Loucy (cell line): ENCODE results near the gene SERTM1.

Experiments used
- H2AFZ ChIP-seq: fragments of 200-600 bp; sonication (generic); 2 replicates; pipeline ENCODE4 v1.6.0; 2016; ENCODE audit warnings: antibody characterized with exemption, mild to moderate bottlenecking, low read length, moderate library complexity
- H3F3A ChIP-seq: fragments of 200-600 bp; 2 replicates; pipeline ENCODE4 v1.6.0; 2016; ENCODE audit warnings: antibody characterized with exemption, low read depth, mild to moderate bottlenecking
- H3K27me3 ChIP-seq: fragments of 200-600 bp; sonication (generic); 2 replicates; pipeline ENCODE4 v1.6.1; 2014; ENCODE audit warnings: low read length, mild to moderate bottlenecking; ENCODE audit not compliant: insufficient read depth, poor library complexity, severe bottlenecking
- H3K36me3 ChIP-seq: fragments of 200-600 bp; sonication (generic); 2 replicates; pipeline ENCODE4 v1.6.1; 2016; ENCODE audit warnings: low read length; ENCODE audit not compliant: insufficient read depth
- H3K4me1 ChIP-seq: fragments of 200-600 bp; sonication (generic); 2 replicates; pipeline ENCODE4 v1.5.1; 2014; ENCODE audit warnings: low read length, mild to moderate bottlenecking; ENCODE audit not compliant: insufficient read depth, poor library complexity, severe bottlenecking
- H3K4me2 ChIP-seq: fragments of 200-600 bp; sonication (generic); 2 replicates; pipeline ENCODE4 v1.6.0; 2014; ENCODE audit warnings: antibody characterized with exemption, low read length, low read depth, mild to moderate bottlenecking; ENCODE audit not compliant: poor library complexity, severe bottlenecking
- H3K4me3 ChIP-seq: fragments of 200-600 bp; sonication (generic); 2 replicates; pipeline ENCODE4 v1.5.1; 2014; ENCODE audit warnings: low read length, mild to moderate bottlenecking, mixed read lengths; ENCODE audit not compliant: poor library complexity, severe bottlenecking
- H3K79me2 ChIP-seq: fragments of 200-600 bp; sonication (generic); 2 replicates; pipeline ENCODE4 v1.6.1; 2014; ENCODE audit warnings: low read length; ENCODE audit not compliant: insufficient read depth
- H3K9ac ChIP-seq: fragments of 200-600 bp; sonication (generic); 2 replicates; pipeline ENCODE4 v1.6.0; 2014; ENCODE audit warnings: mild to moderate bottlenecking, low read depth, low read length, moderate library complexity; ENCODE audit not compliant: poor library complexity, severe bottlenecking
- H3K9me2 ChIP-seq: fragments of 200-600 bp; sonication (generic); replicated peaks from 2 replicates; pipeline ENCODE4 v1.6.1; 2016; ENCODE audit warnings: low read depth, low read length, mixed read lengths
- H3K9me3 ChIP-seq: fragments of 200-600 bp; sonication (generic); 2 replicates; pipeline ENCODE4 v1.6.1; 2014; ENCODE audit warnings: mild to moderate bottlenecking, antibody characterized with exemption, low read length, low read depth; ENCODE audit not compliant: insufficient read depth
- H4K20me1 ChIP-seq: fragments of 200-600 bp; sonication (generic); 2 replicates; pipeline ENCODE4 v1.6.0; 2014; ENCODE audit warnings: antibody characterized with exemption, low read length, mild to moderate bottlenecking; ENCODE audit not compliant: insufficient read depth, poor library complexity, severe bottlenecking
- EZH2phosphoT487 ChIP-seq: fragments of 200-600 bp; IDR thresholded peaks from 2 replicates; pipeline ENCODE4 v1.6.1; 2018; ENCODE audit warnings: antibody characterized with exemption, mild to moderate bottlenecking, moderate library complexity, borderline replicate concordance
- TF ChIP-seq, protein P1 (sequence below): fragments of 200-600 bp; sonication (generic); conservative IDR thresholded peaks from 2 replicates; pipeline ENCODE4 v1.5.1; 2014; ENCODE audit warnings: mild to moderate bottlenecking, antibody characterized with exemption, low read length

Gene SERTM1

DNA sequence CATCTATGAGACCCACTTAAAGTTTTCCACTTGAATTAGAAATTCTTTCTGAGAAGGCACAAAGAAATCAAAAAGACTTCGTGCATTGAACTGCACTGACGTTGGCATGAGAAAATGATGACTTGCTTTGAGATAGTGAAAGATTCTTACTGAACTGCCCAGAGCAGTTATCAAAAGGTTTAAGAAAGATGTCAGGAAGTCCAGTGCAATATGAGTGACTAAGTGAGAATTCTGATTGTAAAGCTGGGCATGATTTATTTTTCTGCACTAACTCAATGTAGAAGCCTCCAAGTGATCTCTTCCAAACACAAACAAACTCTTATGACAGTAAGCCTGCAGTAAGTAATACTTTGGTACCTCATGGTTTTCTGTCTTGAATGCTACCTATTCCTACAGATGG lies 52.1 kb downstream of the SERTM1 start:
- no peak overlapping the region for H3K4me2 ChIP-seq
- no peaks in the 10 kb centered on the region for H3K9me2 ChIP-seq
- no peak overlapping the region for H2AFZ ChIP-seq
- no peak overlapping the region for H3K4me3 ChIP-seq
- no peaks in the 10 kb centered on the region for H3K79me2 ChIP-seq
- no peaks in the 10 kb centered on the region for H3F3A ChIP-seq
- TF ChIP-seq, protein P1, sequence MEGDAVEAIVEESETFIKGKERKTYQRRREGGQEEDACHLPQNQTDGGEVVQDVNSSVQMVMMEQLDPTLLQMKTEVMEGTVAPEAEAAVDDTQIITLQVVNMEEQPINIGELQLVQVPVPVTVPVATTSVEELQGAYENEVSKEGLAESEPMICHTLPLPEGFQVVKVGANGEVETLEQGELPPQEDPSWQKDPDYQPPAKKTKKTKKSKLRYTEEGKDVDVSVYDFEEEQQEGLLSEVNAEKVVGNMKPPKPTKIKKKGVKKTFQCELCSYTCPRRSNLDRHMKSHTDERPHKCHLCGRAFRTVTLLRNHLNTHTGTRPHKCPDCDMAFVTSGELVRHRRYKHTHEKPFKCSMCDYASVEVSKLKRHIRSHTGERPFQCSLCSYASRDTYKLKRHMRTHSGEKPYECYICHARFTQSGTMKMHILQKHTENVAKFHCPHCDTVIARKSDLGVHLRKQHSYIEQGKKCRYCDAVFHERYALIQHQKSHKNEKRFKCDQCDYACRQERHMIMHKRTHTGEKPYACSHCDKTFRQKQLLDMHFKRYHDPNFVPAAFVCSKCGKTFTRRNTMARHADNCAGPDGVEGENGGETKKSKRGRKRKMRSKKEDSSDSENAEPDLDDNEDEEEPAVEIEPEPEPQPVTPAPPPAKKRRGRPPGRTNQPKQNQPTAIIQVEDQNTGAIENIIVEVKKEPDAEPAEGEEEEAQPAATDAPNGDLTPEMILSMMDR = no peak
- TF ChIP-seq EZH2phosphoT487 = no peak
- no peaks in the 10 kb centered on the region for H3K9me3 ChIP-seq
- H3K27me3 ChIP-seq = no peaks in the 10 kb centered on the region
- H3K36me3 ChIP-seq = no peaks in the 10 kb centered on the region
- H4K20me1 ChIP-seq = no peaks in the 10 kb centered on the region
- no peaks in the 10 kb centered on the region for H3K4me1 ChIP-seq
- no peak overlapping the region for H3K9ac ChIP-seq

DNA sequence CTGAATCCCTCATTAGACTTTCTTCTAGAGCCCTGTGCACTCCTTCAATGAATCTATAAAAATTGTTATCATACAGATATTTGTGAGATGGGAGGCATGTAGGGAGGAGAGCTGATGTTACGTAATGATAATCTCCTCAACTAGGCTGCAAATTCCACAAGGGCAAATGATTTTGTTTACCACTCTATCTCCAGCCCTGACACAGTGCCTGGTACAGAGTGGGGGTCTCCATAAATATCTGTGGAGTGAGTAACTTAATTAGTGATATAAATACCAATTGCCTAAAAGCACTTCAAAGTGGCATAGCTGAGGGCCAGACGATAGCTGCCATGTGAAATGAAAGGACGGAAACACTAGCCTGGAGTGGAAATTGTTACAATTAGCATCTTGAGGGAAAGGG lies 54.2 kb downstream of the SERTM1 start:
- Histone ChIP-seq H3K27me3 (no peaks in the 10 kb centered on the region), H3F3A (no peaks in the 10 kb centered on the region), H4K20me1 (no peaks in the 10 kb centered on the region), H3K79me2 (no peaks in the 10 kb centered on the region), H3K4me2 (no peak overlapping the region), H3K9ac (no peak overlapping the region), H3K9me3 (no peaks in the 10 kb centered on the region), H3K4me3 (no peak overlapping the region), H3K4me1 (no peaks in the 10 kb centered on the region), H3K36me3 (no peaks in the 10 kb centered on the region), H3K9me2 (no peaks in the 10 kb centered on the region), H2AFZ (no peak overlapping the region)
- TF ChIP-seq EZH2phosphoT487 = no peak

DNA sequence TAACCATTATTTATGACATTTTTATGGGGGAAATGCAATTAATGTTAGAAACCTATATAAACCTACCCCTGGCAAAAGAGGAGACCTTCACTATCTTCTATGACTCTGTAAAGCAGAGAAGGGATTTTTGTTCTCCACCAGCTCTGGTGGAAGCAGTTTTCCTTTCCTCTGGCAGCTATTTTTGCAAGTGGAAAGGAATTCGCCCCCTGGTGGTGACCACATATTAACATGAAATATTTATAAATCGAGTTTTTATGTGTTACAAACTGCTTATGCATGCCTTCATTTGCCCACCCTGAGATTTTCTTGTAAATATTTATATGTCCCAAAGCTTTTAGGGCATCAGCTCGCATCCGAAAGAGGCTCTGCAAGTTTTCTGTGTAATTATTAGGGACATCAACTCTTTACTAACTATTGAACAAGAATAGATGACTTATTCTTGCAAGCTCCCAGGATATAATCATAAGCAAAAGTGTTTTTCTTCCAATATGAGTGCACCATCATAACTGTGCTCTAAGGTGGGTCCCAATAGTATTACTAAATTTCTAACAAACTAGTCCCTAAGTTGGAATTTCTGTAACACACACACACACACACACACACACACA lies 62.4 kb downstream of the SERTM1 start:
- Histone ChIP-seq H3K4me3 (no peak overlapping the region), H3F3A (no peaks in the 10 kb centered on the region), H2AFZ (no peak overlapping the region), H3K9ac (no peak overlapping the region), H3K4me1 (no peaks in the 10 kb centered on the region), H3K9me2 (no peaks in the 10 kb centered on the region), H3K4me2 (no peak overlapping the region), H3K9me3 (no peaks in the 10 kb centered on the region), H3K27me3 (no peaks in the 10 kb centered on the region), H4K20me1 (no peaks in the 10 kb centered on the region), H3K79me2 (no peaks in the 10 kb centered on the region), H3K36me3 (no peaks in the 10 kb centered on the region)
- no peak for TF ChIP-seq EZH2phosphoT487
- TF ChIP-seq, protein P1 = peak; percentile 80

DNA sequence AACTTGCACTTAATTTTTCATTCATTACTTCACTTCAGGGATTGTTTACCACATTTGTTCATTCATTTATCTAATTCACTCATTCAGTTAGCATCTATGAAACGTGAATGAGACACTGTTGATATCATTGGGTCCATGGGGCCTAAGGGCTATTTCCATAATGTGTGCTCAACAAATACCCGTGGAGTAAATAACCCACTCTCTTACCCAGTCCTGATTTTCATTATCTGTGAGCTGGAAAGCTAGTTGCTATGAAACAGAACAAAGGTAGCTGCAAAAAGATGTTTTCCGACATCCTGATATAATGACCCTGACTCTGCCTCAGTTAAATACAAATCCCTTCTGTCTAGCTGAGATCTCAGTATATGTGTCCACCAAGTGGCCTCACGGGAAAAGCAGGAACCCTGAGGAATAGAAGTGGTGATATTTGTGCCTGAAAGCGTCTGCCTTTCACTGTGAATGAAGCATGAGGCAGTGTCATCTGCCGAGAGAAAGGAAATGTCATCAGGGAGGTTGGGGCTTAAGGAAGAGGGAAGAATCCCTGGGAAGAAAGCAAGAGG lies 63.8 kb downstream of the SERTM1 start:
- H3K4me2 ChIP-seq = no peak overlapping the region
- H3K9ac ChIP-seq = no peak overlapping the region
- TF ChIP-seq EZH2phosphoT487 = no peak
- H3K4me3 ChIP-seq = no peak overlapping the region
- H3K4me1 ChIP-seq = no peaks in the 10 kb centered on the region
- H4K20me1 ChIP-seq = no peaks in the 10 kb centered on the region
- H2AFZ ChIP-seq = no peak overlapping the region
- no peaks in the 10 kb centered on the region for H3K27me3 ChIP-seq
- H3K36me3 ChIP-seq = no peaks in the 10 kb centered on the region
- H3F3A ChIP-seq = no peaks in the 10 kb centered on the region
- no peaks in the 10 kb centered on the region for H3K9me3 ChIP-seq
- no peaks in the 10 kb centered on the region for H3K79me2 ChIP-seq
- H3K9me2 ChIP-seq = no peaks in the 10 kb centered on the region
